GM10266 (cell line): Measurements from ENCODE around the gene TPM1.

Experiments
- DNase-seq: peaks from one replicate; pipeline ENCODE4 v3.0.0; 2012; ENCODE audit errors: extremely low spot score
- CTCF ChIP-seq: IDR thresholded peaks from 2 replicates; pipeline ENCODE4 v1.5.1; 2012; ENCODE audit warnings: mild to moderate bottlenecking, low read depth; ENCODE audit not compliant: control insufficient read depth, insufficient read depth; ENCODE audit errors: missing control alignments

Gene TPM1

DNA sequence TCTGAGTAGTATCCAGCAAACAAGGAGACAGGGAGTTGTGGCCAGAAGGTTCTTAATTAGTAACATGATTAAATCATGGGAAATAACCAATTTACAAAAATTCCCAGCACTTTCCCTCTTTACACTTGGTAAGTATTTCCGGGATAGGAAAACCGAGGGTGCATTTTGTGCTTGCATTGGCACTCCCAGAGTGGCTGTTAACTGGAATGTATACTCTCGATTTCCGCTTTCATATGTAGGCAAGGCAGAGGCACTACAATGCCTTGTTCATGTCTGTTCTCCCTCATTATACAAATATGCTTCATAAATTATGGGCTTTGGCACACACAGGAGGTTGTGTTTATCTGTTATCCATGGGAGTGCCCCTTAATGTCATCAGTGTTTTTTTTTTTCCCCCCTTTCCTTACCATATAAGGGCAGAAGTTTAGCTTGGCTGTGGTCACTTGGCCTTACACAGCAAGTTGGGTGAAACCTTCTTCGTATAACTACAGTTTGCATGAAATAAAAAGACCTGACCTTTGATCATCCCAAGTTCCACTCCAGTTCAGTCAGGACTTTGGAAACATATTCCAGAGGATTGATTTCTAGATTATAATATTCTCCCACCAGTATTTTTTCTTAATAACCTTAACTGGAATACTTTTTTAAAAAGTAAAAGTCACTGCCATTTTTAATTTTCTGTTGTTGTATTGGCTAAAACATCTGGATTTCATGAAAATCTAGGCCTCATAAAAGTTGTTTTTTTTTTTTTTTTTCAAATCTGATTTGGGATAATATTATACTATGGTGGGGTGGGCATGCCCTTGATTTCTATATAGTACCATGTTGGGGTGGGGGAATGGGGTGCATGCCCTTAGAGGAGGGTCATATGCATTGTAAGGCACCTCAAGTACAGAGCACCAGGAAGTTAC is 8.9 kb downstream of the TPM1 start:
- no peak for DNase-seq
- TF ChIP-seq CTCF: no peak

GRCh38 chr15:63052077-63052841 is 9.7 kb downstream of the TPM1 start:
- no peak for TF ChIP-seq CTCF
- no peak for DNase-seq

GRCh38 chr15:63052961-63053698 is 10.6 kb downstream of the TPM1 start:
- TF ChIP-seq CTCF: no peak
- DNase-seq: no peak

DNA sequence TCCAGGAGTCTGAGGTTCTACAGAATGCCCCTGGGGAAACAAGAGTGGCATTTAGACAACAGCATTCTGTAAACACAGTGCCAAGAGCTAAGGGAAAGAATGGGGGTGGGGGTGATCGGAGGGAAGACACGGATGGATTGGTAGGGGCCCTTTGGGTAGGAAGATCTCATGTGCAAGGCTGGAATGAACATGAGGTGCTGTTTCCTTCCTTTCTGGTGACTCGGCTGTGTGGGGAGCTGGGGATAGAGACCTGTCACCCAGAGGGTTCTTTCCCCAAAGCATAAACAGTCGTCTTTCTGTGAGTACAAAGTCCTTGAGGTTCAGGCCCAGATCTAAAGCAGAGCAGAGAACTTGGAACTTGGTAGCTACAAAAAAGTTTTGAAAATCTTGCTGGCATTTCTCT is 11.7 kb downstream of the TPM1 start:
- no peak for DNase-seq
- TF ChIP-seq CTCF: no peak

DNA sequence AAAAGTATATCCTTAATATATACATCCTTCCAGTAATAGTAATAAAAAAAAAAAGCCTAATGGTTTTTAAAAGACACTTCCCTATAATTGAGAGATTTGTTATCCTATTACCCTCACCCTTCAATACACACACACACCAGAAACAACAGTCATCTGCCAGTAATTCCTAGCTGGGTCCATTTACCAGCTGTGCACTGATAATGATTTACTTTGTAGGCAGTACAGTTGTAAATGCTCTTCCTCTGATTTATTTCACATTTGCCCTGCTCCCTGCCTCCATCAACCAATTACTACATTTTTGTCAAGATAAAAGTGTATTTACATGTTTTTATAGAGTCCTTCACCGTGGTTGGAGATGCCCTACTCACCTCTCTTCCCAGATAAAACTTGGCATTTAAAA is 12.4 kb downstream of the TPM1 start:
- DNase-seq: no peak
- no peak for TF ChIP-seq CTCF

DNA sequence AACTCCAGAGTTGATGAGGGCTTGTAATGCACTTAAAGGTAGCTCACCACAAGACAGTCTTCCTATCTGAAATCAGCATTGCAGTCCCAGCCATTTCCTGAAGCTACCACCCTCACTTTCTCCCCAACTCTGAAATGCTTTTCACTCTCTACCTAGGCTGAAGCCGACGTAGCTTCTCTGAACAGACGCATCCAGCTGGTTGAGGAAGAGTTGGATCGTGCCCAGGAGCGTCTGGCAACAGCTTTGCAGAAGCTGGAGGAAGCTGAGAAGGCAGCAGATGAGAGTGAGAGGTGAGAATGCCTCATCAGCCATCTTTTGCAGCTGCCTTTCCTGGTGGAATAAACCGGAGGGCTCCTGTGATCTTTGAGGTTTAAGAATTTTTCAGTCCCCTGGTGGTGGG is 14.3 kb downstream of the TPM1 start:
- DNase-seq: no peak
- no peak for TF ChIP-seq CTCF
